ENCODE results near the gene NHERF2. TPM values are rescaled to one million over a fixed set of nuclear protein-coding genes. Genes with fewer than 3 reads are reported as not detected.

NHERF2 gene
- total RNA-seq, 5 donors from 2014 or later (not counting 1 experiment from before 2014, with no cell fraction given), result 2.9 to 6.8 (median 5.8) TPM

DNA sequence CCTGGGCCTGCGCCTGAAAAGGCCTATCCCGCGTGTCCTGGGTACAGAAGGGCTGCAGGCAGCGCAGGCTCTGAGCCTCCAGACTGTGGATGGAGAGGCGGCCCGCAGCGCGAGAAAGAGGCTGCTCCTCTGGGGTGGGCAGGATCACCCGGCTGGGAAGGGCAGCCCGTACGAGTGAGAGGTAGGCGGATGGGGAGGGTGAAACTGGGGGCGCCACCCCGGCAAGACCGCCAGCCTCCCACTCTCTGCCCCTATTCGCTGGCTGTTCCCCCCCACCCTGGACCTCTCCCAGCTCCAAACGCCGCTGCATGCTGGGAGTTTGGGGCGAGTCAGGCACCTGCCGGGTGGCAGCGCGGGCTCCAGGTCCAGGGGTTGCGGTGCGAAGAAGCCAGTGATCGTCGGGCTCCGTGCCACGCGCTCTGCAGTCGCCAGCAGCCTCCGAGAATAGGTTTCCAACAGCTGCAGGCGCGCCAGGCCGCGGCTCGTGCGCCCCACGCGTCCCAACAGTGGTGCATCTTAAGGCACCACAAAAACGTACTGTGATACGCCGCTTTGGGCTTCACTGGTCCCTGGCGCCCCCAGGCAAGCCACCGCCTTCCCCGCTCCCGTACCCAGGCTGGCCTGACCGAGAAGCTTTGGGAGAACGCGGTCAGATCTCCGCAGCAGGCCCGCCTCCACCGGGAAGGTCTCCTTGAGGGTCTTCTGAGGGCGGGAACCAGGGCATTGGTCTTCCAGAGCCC, 46.5 kb upstream of the NHERF2 start:
- peaks cover 0 to 37% of the 10 kb centered on the region in 2 experiments for H3K4me1 ChIP-seq (ENCODE audit: control insufficient read depth in 1 of 2, extremely low read depth in 1 of 2, insufficient read depth in 2 of 2, low read length in 2 of 2)
- no peaks in the 10 kb centered on the region for H3K9me3 ChIP-seq
- H3K4me3 ChIP-seq (ENCODE audit: control insufficient read depth in 1 of 2, extremely low read depth in 1 of 2, low read length in 1 of 2), result no peak overlapping the region
- Mint-ChIP-seq H3K27ac (no peak overlapping the region), H3K4me1 (peaks cover 10 to 18% (median 14%) of the 10 kb centered on the region in 3 donors), H3K9me3 (no peaks in the 10 kb centered on the region), H3K36me3 (peaks cover 12% of the 10 kb centered on the region), H3K27me3 (peaks cover 0 to 32% of the 10 kb centered on the region in 2 donors), H3K4me3 (no peak overlapping the region)
- DNase-seq, result no peak
- no peak overlapping the region for H3K27ac ChIP-seq (ENCODE audit: low read length)
- peaks cover 11 to 27% of the 10 kb centered on the region in 2 donors for H3K36me3 ChIP-seq (ENCODE audit: control insufficient read depth in 2 of 2, extremely low read depth in 1 of 2, insufficient read depth in 1 of 2, low read length in 1 of 2)
- ChIA-PET CTCF (no interaction called here), POLR2A (no interaction called here)
- H3K27me3 ChIP-seq (replicated peaks in 1 of 2; ENCODE audit: control insufficient read depth in 2 of 2, extremely low read depth in 1 of 2, insufficient read depth in 2 of 2, low read length in 1 of 2), result peaks cover 0 to 75% of the 10 kb centered on the region in 2 experiments
- ATAC-seq (replicated peaks in 1 of 4), result no peak
- 12% methylated on average over 47 of the region's 53 CpGs for WGBS (ENCODE audit: insufficient coverage)

DNA sequence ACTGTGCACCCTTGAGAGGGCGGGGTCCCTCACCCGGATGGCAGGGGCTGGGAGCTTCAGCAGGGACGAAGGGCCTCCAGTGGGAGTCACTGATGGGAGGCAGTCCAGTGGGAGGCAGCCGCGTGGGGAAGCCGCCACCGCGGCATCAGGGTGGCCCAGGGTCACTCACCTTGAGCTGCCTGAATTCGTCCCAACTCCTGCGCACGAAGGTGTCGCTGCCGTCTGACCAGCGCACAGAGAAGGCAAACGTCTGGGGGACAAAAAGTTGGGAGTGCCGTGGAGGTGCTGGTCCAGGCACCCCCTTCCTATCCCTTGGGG, 46.0 kb upstream of the NHERF2 start:
- ChIA-PET POLR2A (no interaction called here), CTCF (no interaction called here)
- Mint-ChIP-seq H3K27me3 (peaks cover 0 to 32% of the 10 kb centered on the region in 2 donors), H3K4me3 (no peak overlapping the region), H3K27ac (no peak overlapping the region), H3K4me1 (peaks cover 10 to 19% (median 15%) of the 10 kb centered on the region in 3 donors), H3K9me3 (no peaks in the 10 kb centered on the region), H3K36me3 (peaks cover 11% of the 10 kb centered on the region)
- peaks cover 0 to 70% of the 10 kb centered on the region in 2 experiments for H3K27me3 ChIP-seq (replicated peaks in 1 of 2; ENCODE audit: control insufficient read depth in 2 of 2, extremely low read depth in 1 of 2, insufficient read depth in 2 of 2, low read length in 1 of 2)
- no peaks in the 10 kb centered on the region for H3K9me3 ChIP-seq
- peaks cover 12 to 22% of the 10 kb centered on the region in 2 donors for H3K36me3 ChIP-seq (ENCODE audit: control insufficient read depth in 2 of 2, extremely low read depth in 1 of 2, insufficient read depth in 1 of 2, low read length in 1 of 2)
- peaks cover 0 to 41% of the 10 kb centered on the region in 2 experiments for H3K4me1 ChIP-seq (ENCODE audit: control insufficient read depth in 1 of 2, extremely low read depth in 1 of 2, insufficient read depth in 2 of 2, low read length in 2 of 2)
- no peak overlapping the region for H3K4me3 ChIP-seq (ENCODE audit: control insufficient read depth in 1 of 2, extremely low read depth in 1 of 2, low read length in 1 of 2)
- DNase-seq (no peak), ATAC-seq (replicated peaks in 1 of 4) (no peak)
- H3K27ac ChIP-seq (ENCODE audit: low read length), result no peak overlapping the region
- 25% methylated on average over 12 of the region's 16 CpGs for WGBS (ENCODE audit: insufficient coverage)

DNA sequence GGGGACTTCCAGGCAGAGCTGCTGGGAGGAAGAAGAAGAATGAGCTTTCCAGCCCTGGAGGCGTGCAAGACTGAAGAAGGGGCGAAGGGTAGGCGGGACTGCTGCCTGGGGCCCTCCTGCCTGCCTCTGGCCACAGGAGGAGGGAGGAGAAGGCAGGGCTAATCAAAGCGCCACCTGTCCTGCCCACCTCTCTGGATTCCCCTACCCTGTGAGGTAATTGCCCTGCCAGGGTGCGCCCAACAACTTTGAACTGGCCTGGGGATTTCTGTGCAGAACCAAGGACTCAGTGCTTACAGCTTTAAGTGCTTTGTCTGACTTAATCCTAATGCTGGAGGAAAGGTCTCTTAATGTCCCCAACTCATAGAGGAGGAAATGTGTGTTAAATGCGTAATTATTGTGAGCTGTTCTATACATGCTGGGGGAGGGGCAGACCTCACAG, 45.3 kb upstream of the NHERF2 start, which contains the start of gene NOXO1:
NOXO1 (minus strand) TSS at position 72 of the 439 bp plus-strand sequence. CDS start 290 bp downstream, outside the sequence.
- DNase-seq (peak in 1 of 35 experiments; percentile 48), ATAC-seq (replicated peaks in 1 of 4) (peak in 1 of 4 experiments; percentile 30)
- peak within 1 kb of the TSS in 2 of 3 donors; percentile 82 to 83 for H3K4me3 Mint-ChIP-seq
- Histone ChIP-seq H3K27ac (ENCODE audit: low read length) (no peak within 1 kb of the TSS), H3K36me3 (ENCODE audit: control insufficient read depth in 2 of 2, extremely low read depth in 1 of 2, insufficient read depth in 1 of 2, low read length in 1 of 2) (peaks cover 8 to 22% of the 10 kb centered on the region in 2 donors), H3K4me3 (ENCODE audit: control insufficient read depth in 1 of 2, extremely low read depth in 1 of 2, low read length in 1 of 2) (no peak within 1 kb of the TSS), H3K27me3 (replicated peaks in 1 of 2; ENCODE audit: control insufficient read depth in 2 of 2, extremely low read depth in 1 of 2, insufficient read depth in 2 of 2, low read length in 1 of 2) (peaks cover 0 to 63% of the 10 kb centered on the region in 2 experiments), H3K4me1 (ENCODE audit: control insufficient read depth in 1 of 2, extremely low read depth in 1 of 2, insufficient read depth in 2 of 2, low read length in 2 of 2) (peaks cover 0 to 41% of the 10 kb centered on the region in 2 experiments), H3K9me3 (no peaks in the 10 kb centered on the region)
- POLR2A ChIA-PET, result no interaction called here
- peaks cover 7% of the 10 kb centered on the region for H3K36me3 Mint-ChIP-seq
- H3K27ac Mint-ChIP-seq, result no peak within 1 kb of the TSS
- H3K9me3 Mint-ChIP-seq, result no peaks in the 10 kb centered on the region
- peaks cover 10 to 19% (median 15%) of the 10 kb centered on the region in 3 donors for H3K4me1 Mint-ChIP-seq
- peaks cover 0 to 28% of the 10 kb centered on the region in 2 donors for H3K27me3 Mint-ChIP-seq
- CTCF ChIA-PET, result no interaction called here
- WGBS (ENCODE audit: insufficient coverage), result no CpG with 5 or more reads among the region's 6 CpGs

DNA sequence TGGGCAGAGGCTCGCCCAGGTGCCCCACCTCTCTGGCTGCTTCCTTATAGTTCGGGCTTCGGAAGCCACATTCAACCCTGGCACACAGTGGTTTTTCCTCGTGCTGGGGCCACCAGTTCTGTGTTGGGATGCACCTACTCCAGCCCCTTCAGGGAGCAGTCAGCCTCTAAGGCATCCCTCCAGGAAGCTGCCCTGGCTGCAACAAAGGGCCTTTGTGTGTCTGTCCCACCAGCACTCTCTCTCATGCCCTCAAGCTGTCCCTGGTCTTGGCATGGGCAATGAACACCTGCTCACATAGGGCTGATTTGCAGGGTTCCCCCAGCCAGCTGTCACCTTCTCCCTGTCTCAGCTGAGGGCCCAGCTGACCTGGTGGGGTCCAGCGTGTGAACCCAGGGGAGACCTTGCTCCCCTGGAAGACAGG, 44.7 kb upstream of the NHERF2 start:
- POLR2A ChIA-PET, result no interaction called here
- H3K4me1 Mint-ChIP-seq, result peaks cover 10 to 20% (median 15%) of the 10 kb centered on the region in 3 donors
- CTCF ChIA-PET, result no interaction called here
- WGBS (ENCODE audit: insufficient coverage), result 59% methylated on average over 4 of the region's 5 CpGs
- ATAC-seq (replicated peaks in 1 of 4) (no peak), DNase-seq (no peak)
- peaks cover 0 to 28% of the 10 kb centered on the region in 2 donors for H3K27me3 Mint-ChIP-seq
- peaks cover 10% of the 10 kb centered on the region for H3K36me3 Mint-ChIP-seq
- H3K36me3 ChIP-seq (ENCODE audit: control insufficient read depth in 2 of 2, extremely low read depth in 1 of 2, insufficient read depth in 1 of 2, low read length in 1 of 2), result peaks cover 8 to 16% of the 10 kb centered on the region in 2 donors
- no peak overlapping the region for H3K27ac Mint-ChIP-seq
- H3K4me3 Mint-ChIP-seq, result peak overlapping the region in 2 of 3 donors; percentile 82 to 83
- no peak overlapping the region for H3K4me3 ChIP-seq (ENCODE audit: control insufficient read depth in 1 of 2, extremely low read depth in 1 of 2, low read length in 1 of 2)
- H3K9me3 Mint-ChIP-seq, result no peaks in the 10 kb centered on the region
- H3K27ac ChIP-seq (ENCODE audit: low read length), result no peak overlapping the region
- peaks cover 0 to 57% of the 10 kb centered on the region in 2 experiments for H3K27me3 ChIP-seq (replicated peaks in 1 of 2; ENCODE audit: control insufficient read depth in 2 of 2, extremely low read depth in 1 of 2, insufficient read depth in 2 of 2, low read length in 1 of 2)
- peaks cover 0 to 41% of the 10 kb centered on the region in 2 experiments for H3K4me1 ChIP-seq (ENCODE audit: control insufficient read depth in 1 of 2, extremely low read depth in 1 of 2, insufficient read depth in 2 of 2, low read length in 2 of 2)
- no peaks in the 10 kb centered on the region for H3K9me3 ChIP-seq

DNA sequence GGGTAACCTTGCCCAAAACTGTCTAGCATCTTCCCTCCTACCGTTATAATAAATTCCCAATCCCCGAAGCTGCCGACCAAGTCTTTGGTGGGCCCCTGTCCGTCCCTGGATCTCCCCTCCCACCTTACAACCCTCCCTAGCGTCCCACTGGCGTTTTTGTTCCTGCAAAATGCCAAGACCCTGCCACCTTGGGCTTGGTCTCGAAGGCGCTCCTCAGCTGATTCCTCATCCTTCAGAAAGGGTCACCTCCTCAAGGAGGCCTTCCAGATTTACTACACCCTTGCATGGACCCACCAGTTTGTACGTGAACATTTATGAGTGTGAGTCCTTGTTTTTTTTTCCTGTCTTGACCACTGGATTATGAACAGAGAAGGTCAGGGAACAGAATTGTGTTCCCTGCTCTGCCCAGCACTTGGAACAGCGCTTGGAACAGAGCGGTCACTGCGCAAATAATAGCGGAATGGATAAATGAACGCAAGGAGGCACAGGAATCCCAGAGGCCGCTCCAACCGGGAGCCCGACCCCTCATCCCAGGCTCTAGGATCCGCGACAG, 43.6 kb upstream of the NHERF2 start:
- POLR2A ChIA-PET, result no interaction called here
- 20% methylated on average over 17 of the region's 19 CpGs for WGBS (ENCODE audit: insufficient coverage)
- peaks cover 7 to 8% of the 10 kb centered on the region in 2 donors for H3K36me3 ChIP-seq (ENCODE audit: control insufficient read depth in 2 of 2, extremely low read depth in 1 of 2, insufficient read depth in 1 of 2, low read length in 1 of 2)
- DNase-seq (no peak), ATAC-seq (replicated peaks in 1 of 4) (no peak)
- no peaks in the 10 kb centered on the region for H3K9me3 ChIP-seq
- H3K4me3 ChIP-seq (ENCODE audit: control insufficient read depth in 1 of 2, extremely low read depth in 1 of 2, low read length in 1 of 2), result peak overlapping the region; percentile 59 to 72
- peaks cover 0 to 41% of the 10 kb centered on the region in 2 experiments for H3K4me1 ChIP-seq (ENCODE audit: control insufficient read depth in 1 of 2, extremely low read depth in 1 of 2, insufficient read depth in 2 of 2, low read length in 2 of 2)
- H3K27me3 ChIP-seq (replicated peaks in 1 of 2; ENCODE audit: control insufficient read depth in 2 of 2, extremely low read depth in 1 of 2, insufficient read depth in 2 of 2, low read length in 1 of 2), result peaks cover 0 to 51% of the 10 kb centered on the region in 2 experiments
- H3K36me3 Mint-ChIP-seq, result peaks cover 5% of the 10 kb centered on the region
- H3K27ac ChIP-seq (ENCODE audit: low read length), result no peak overlapping the region
- peaks cover 10 to 20% (median 15%) of the 10 kb centered on the region in 3 donors for H3K4me1 Mint-ChIP-seq
- H3K4me3 Mint-ChIP-seq, result peak overlapping the region; percentile 68 to 83 (median 82)
- peak overlapping the region in 1 of 2 donors; percentile 28 for H3K27ac Mint-ChIP-seq
- peaks cover 0 to 30% of the 10 kb centered on the region in 2 donors for H3K27me3 Mint-ChIP-seq
- CTCF ChIA-PET, result no interaction called here
- no peaks in the 10 kb centered on the region for H3K9me3 Mint-ChIP-seq

DNA sequence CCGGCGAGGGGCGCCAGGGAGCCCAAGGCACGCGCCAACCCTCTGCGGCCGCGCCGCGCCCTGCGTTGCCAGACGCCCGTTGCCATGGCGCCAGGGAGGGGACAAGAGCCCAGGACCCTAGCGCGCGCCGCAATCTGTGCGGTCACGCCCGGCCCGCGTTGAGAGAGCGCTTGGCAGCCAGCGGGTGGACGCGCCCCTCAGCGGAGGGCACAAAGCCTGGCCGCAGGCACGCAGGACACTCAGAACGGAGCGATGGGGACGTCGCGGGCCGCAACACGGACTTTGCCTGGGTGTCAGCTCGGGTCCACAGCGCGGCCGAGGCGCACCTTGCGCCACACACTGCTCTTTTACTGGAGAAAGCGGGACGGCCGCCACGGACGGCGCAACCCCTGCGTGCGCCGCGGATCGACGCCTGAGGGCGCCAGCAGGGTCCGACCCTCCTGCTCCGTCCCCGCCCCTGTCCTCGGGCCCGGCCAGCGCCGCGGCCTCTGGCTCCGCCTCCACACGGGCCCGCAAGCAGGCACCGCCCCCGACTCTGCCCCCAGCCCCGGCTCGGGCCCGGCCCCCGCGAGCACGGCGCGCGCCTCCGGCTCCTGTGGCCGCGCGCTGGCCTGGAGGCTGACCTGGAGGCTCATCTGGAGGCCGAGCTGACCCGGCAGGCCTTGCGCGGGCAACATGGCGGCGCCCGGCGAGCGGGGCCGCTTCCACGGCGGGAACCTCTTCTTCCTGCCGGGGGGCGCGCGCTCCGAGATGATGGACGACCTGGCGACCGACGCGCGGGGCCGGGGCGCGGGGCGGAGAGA, 43.0 kb upstream of the NHERF2 start, which contains the start of gene GFER:
GFER (plus strand) TSS at position 650 of the 803 bp plus-strand sequence; CDS start at position 676, 26 bp downstream.
- peak; percentile 63 to 76 (median 74) for ATAC-seq (replicated peaks in 1 of 4)
- under 1% methylated on average over 109 of the region's 109 CpGs for WGBS (ENCODE audit: insufficient coverage)
- H3K36me3 Mint-ChIP-seq, result peaks cover 5% of the 10 kb centered on the region

More for the DNA sequence above, 43.0 kb upstream of the NHERF2 start, which contains the start of gene GFER:
- Mint-ChIP-seq H3K4me3 (peak within 1 kb of the TSS; percentile 71 to 83 (median 82)), H3K4me1 (peaks cover 12 to 24% (median 17%) of the 10 kb centered on the region in 3 donors), H3K27me3 (peaks cover 3 to 35% of the 10 kb centered on the region in 2 donors), H3K9me3 (no peaks in the 10 kb centered on the region), H3K27ac (peak within 1 kb of the TSS; percentile 28 to 55)
- Histone ChIP-seq H3K4me3 (ENCODE audit: control insufficient read depth in 1 of 2, extremely low read depth in 1 of 2, low read length in 1 of 2) (peak within 1 kb of the TSS; percentile 59 to 72), H3K9me3 (no peaks in the 10 kb centered on the region), H3K27ac (ENCODE audit: low read length) (peak within 1 kb of the TSS; percentile 55), H3K36me3 (ENCODE audit: control insufficient read depth in 2 of 2, extremely low read depth in 1 of 2, insufficient read depth in 1 of 2, low read length in 1 of 2) (peaks cover 3 to 7% of the 10 kb centered on the region in 2 donors), H3K27me3 (replicated peaks in 1 of 2; ENCODE audit: control insufficient read depth in 2 of 2, extremely low read depth in 1 of 2, insufficient read depth in 2 of 2, low read length in 1 of 2) (peaks cover 2 to 50% of the 10 kb centered on the region in 2 experiments), H3K4me1 (ENCODE audit: control insufficient read depth in 1 of 2, extremely low read depth in 1 of 2, insufficient read depth in 2 of 2, low read length in 2 of 2) (peaks cover 0 to 41% of the 10 kb centered on the region in 2 experiments)
- ChIA-PET CTCF (no interaction called here), POLR2A (no interaction called here)
- peak in 15 of 35 experiments; percentile 28 to 74 (median 50) for DNase-seq
